ENCODE measurements around the gene RAB43. TPM values are rescaled to one million over a fixed set of nuclear protein-coding genes. Genes with fewer than 3 reads are reported as not detected.
A peak's percentile ranks its signal among the peaks of the same experiment; 100 is the strongest.

The RAB43 gene
- total RNA-seq, 1 donor from 2014 or later = 0.36 TPM

DNA sequence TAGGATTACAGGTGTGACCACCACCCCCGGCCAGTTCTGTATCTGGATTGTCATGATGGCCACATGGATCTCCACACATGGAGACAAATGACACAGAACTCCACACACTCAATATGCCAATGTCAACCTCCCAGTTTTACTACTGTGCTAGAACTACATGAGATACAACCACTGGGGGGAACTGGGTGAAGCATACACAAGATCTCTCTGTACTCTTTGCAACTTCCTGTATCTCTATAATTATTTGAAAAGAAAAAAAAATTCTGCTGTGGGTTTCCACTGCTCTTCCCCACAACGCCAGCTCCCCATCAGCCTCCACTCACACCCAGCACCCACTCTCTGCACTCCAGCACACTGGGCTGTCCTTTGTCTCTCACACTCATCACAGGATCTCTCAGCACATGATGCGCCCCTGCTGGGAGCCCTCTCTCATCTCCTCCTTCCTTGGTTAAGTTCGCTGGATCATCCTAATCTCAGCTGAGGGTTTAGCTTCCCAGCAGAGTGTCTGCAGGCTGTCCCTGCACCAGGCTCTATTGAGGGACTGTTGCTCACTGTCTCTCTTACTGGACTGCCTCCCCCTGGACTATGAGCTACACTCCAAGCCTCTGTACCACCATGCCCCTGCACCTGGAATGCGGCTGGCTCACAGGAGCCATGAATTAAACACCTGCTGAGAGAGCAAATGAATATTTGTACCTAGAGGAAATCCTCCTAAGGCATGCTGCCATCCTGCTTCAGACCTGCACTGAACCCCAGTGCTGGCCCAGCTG lies 10.7 kb upstream of the RAB43 start:
- Mint-ChIP-seq H3K4me1 (no peaks in the 10 kb centered on the region), H3K27ac (peak overlapping the region; percentile 15), H3K36me3 (peaks cover 27% of the 10 kb centered on the region), H3K9me3 (no peaks in the 10 kb centered on the region), H3K27me3 (ENCODE audit: insufficient read depth, low read depth) (no peaks in the 10 kb centered on the region), H3K4me3 (no peak overlapping the region)
- H3K4me1 ChIP-seq = no peaks in the 10 kb centered on the region
- no peaks in the 10 kb centered on the region for H3K27me3 ChIP-seq
- no peak overlapping the region for H3K27ac ChIP-seq
- no peak overlapping the region for H3K9ac ChIP-seq
- no peak overlapping the region for H2AFZ ChIP-seq (replicated peaks)
- no peak overlapping the region for H3K4me2 ChIP-seq
- H4K20me1 ChIP-seq (ENCODE audit: low read depth) = no peaks in the 10 kb centered on the region
- no peak for DNase-seq (ENCODE audit: low spot score)
- H3F3A ChIP-seq (ENCODE audit: low read depth) = no peaks in the 10 kb centered on the region
- TF ChIP-seq, protein P1, sequence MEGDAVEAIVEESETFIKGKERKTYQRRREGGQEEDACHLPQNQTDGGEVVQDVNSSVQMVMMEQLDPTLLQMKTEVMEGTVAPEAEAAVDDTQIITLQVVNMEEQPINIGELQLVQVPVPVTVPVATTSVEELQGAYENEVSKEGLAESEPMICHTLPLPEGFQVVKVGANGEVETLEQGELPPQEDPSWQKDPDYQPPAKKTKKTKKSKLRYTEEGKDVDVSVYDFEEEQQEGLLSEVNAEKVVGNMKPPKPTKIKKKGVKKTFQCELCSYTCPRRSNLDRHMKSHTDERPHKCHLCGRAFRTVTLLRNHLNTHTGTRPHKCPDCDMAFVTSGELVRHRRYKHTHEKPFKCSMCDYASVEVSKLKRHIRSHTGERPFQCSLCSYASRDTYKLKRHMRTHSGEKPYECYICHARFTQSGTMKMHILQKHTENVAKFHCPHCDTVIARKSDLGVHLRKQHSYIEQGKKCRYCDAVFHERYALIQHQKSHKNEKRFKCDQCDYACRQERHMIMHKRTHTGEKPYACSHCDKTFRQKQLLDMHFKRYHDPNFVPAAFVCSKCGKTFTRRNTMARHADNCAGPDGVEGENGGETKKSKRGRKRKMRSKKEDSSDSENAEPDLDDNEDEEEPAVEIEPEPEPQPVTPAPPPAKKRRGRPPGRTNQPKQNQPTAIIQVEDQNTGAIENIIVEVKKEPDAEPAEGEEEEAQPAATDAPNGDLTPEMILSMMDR (IDR thresholded peaks at IDR 0.05) = no peak
- TF ChIP-seq EZH2phosphoT487 (IDR thresholded peaks at IDR 0.05) = no peak
- no peak for TF ChIP-seq EZH2 (IDR thresholded peaks at IDR 0.05)
- no peaks in the 10 kb centered on the region for H3K9me3 ChIP-seq (ENCODE audit: low read depth)
- H3K36me3 ChIP-seq = no peaks in the 10 kb centered on the region
- H3K4me3 ChIP-seq = no peak overlapping the region
- H3K79me2 ChIP-seq (ENCODE audit: low read depth) = no peaks in the 10 kb centered on the region

DNA sequence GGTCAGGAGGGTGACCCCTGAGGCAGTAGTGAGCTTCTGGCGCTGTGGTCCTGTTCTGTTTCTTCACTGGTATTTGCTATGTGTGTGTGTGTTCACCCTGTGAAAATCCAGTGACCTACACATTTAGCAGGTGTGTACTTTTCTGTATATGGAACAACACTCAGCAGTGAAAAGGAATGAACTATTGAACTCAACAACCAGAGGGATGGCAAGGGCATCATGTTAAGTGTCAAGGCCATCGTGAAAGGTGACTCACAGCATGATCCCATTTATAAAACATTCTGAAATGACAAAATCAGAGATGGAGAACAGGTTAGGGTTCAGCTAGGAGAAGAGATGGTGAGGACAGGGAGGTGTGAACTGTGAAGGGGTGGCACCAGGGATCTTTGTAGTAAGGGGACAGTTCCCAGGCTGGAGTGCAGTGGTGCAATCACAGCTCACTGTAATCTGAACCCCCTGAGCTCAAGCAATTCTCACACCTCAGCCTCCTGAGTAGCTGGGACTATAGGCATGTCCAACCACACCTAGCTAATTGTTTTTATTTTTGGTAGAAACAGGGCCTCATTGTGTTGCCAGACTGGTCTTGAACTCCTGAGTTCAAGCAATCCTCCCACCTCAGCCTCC lies 10.0 kb upstream of the RAB43 start:
- H3K27me3 ChIP-seq = no peaks in the 10 kb centered on the region
- Mint-ChIP-seq H3K27ac (no peak overlapping the region), H3K27me3 (ENCODE audit: insufficient read depth, low read depth) (no peaks in the 10 kb centered on the region), H3K36me3 (peaks cover 29% of the 10 kb centered on the region), H3K9me3 (no peaks in the 10 kb centered on the region), H3K4me3 (no peak overlapping the region), H3K4me1 (no peaks in the 10 kb centered on the region)
- H4K20me1 ChIP-seq (ENCODE audit: low read depth) = no peaks in the 10 kb centered on the region
- H3F3A ChIP-seq (ENCODE audit: low read depth) = no peaks in the 10 kb centered on the region
- no peaks in the 10 kb centered on the region for H3K9me3 ChIP-seq (ENCODE audit: low read depth)
- H3K4me3 ChIP-seq = no peak overlapping the region
- no peak overlapping the region for H3K27ac ChIP-seq
- no peaks in the 10 kb centered on the region for H3K4me1 ChIP-seq
- H2AFZ ChIP-seq (replicated peaks) = no peak overlapping the region
- no peaks in the 10 kb centered on the region for H3K36me3 ChIP-seq
- no peak for DNase-seq (ENCODE audit: low spot score)
- no peak overlapping the region for H3K4me2 ChIP-seq
- no peak overlapping the region for H3K9ac ChIP-seq
- no peak for TF ChIP-seq EZH2 (IDR thresholded peaks at IDR 0.05)
- TF ChIP-seq EZH2phosphoT487 (IDR thresholded peaks at IDR 0.05) = no peak
- TF ChIP-seq, protein P1 (IDR thresholded peaks at IDR 0.05) = no peak
- H3K79me2 ChIP-seq (ENCODE audit: low read depth) = no peaks in the 10 kb centered on the region

DNA sequence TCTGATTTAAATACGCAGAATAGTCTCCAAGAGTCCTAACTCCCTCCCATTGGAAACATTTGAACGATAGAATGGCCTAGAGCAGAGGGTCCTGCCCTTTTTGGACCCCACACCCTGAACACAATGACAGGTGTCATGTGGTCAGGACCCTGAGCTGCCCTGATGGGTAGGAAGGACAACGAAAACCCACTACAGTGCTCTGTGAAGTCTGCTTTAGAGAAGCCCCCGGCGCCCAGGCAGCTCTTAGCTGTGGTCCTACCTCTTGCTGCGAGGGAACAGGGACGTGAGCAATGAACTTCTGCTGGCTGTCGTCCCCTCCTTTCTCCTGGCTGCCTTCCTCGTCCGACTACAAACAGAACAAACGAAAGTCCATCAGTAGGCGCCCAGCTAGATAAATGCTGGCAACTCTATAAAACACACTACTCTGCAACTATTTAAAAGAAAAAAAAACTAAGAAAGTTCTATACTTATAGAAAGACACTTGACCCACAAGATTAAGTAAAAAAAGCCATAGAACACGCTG lies 8.7 kb upstream of the RAB43 start:
- TF ChIP-seq EZH2 (IDR thresholded peaks at IDR 0.05) (no peak), EZH2phosphoT487 (IDR thresholded peaks at IDR 0.05) (no peak)
- TF ChIP-seq, protein P1 (IDR thresholded peaks at IDR 0.05) = no peak
- no peaks in the 10 kb centered on the region for H3F3A ChIP-seq (ENCODE audit: low read depth)
- H3K9me3 ChIP-seq (ENCODE audit: low read depth) = no peaks in the 10 kb centered on the region
- H3K4me3 ChIP-seq = no peak overlapping the region
- no peak overlapping the region for H3K27ac Mint-ChIP-seq
- H3K79me2 ChIP-seq (ENCODE audit: low read depth) = no peaks in the 10 kb centered on the region
- H3K4me1 Mint-ChIP-seq = no peaks in the 10 kb centered on the region
- peaks cover 32% of the 10 kb centered on the region for H3K36me3 Mint-ChIP-seq
- H3K27me3 Mint-ChIP-seq (ENCODE audit: insufficient read depth, low read depth) = no peaks in the 10 kb centered on the region
- H2AFZ ChIP-seq (replicated peaks) = no peak overlapping the region
- H3K36me3 ChIP-seq = no peaks in the 10 kb centered on the region
- H4K20me1 ChIP-seq (ENCODE audit: low read depth) = no peaks in the 10 kb centered on the region
- no peak overlapping the region for H3K9ac ChIP-seq
- no peak overlapping the region for H3K27ac ChIP-seq
- H3K4me1 ChIP-seq = no peaks in the 10 kb centered on the region
- H3K4me3 Mint-ChIP-seq = no peak overlapping the region
- no peaks in the 10 kb centered on the region for H3K9me3 Mint-ChIP-seq
- H3K4me2 ChIP-seq = no peak overlapping the region
- H3K27me3 ChIP-seq = no peaks in the 10 kb centered on the region
- no peak for DNase-seq (ENCODE audit: low spot score)
